GM21423 (cell line): ENCODE data around the gene ACTR6.
"Not testable (repeated sequence)": the region's sequence is repeated elsewhere in the genome, so short reads cannot be mapped to it uniquely, and the experiment has no call there.

Experiments
- ATAC-seq: cut with Tn5 transposase; IDR thresholded peaks from one replicate; pipeline ENCODE4 v1.9.1; 2021; ENCODE audit warnings: mild to moderate bottlenecking, moderate library complexity; ENCODE audit not compliant: unreplicated experiment

Gene ACTR6

GRCh38 chr12:100200463-100201181 is at the start of gene ACTR6:
TSS of gene ACTR6 (plus strand) at chr12:100200815. CDS start at chr12:100200852, 37 bp downstream.
- ATAC-seq = peak; percentile 91

GRCh38 chr12:100151769-100152168 is 48.8 kb upstream of the ACTR6 start:
- ATAC-seq = no peak

GRCh38 chr12:100153131-100153530 is 47.5 kb upstream of the ACTR6 start:
- no peak for ATAC-seq

- no peak for ATAC-seq
Observed at GRCh38 chr12:100154474-100155247, 46.0 kb upstream of the ACTR6 start.

- no peak for ATAC-seq
Observed at GRCh38 chr12:100156731-100157426, 43.7 kb upstream of the ACTR6 start.

- no peak for ATAC-seq
Observed at GRCh38 chr12:100157427-100157821, 43.2 kb upstream of the ACTR6 start.

GRCh38 chr12:100158535-100158934 is 42.1 kb upstream of the ACTR6 start:
- no peak for ATAC-seq

GRCh38 chr12:100159391-100160104 is 41.1 kb upstream of the ACTR6 start:
- ATAC-seq = no peak

- ATAC-seq = peak; percentile 100
Observed at GRCh38 chr12:100163416-100164152, 37.0 kb upstream of the ACTR6 start.

GRCh38 chr12:100164153-100164704 is 36.4 kb upstream of the ACTR6 start:
- ATAC-seq = peak; percentile 9

GRCh38 chr12:100165356-100165755 is 35.3 kb upstream of the ACTR6 start:
- ATAC-seq = no peak

- ATAC-seq = no peak
Observed at GRCh38 chr12:100166232-100166631, 34.4 kb upstream of the ACTR6 start.

- no peak for ATAC-seq
Observed at GRCh38 chr12:100168562-100168961, 32.1 kb upstream of the ACTR6 start.

GRCh38 chr12:100169345-100169744 is 31.3 kb upstream of the ACTR6 start:
- no peak for ATAC-seq

GRCh38 chr12:100170313-100170858 is 30.2 kb upstream of the ACTR6 start:
- ATAC-seq = no peak

- no peak for ATAC-seq
Observed at GRCh38 chr12:100171248-100171647, 29.4 kb upstream of the ACTR6 start.

GRCh38 chr12:100173111-100173510 is 27.5 kb upstream of the ACTR6 start:
- no peak for ATAC-seq

- no peak for ATAC-seq
Observed at GRCh38 chr12:100174495-100174894, 26.1 kb upstream of the ACTR6 start.

GRCh38 chr12:100176493-100176892 is 24.1 kb upstream of the ACTR6 start:
- ATAC-seq = not testable (repeated sequence)

GRCh38 chr12:100179252-100179651 is 21.4 kb upstream of the ACTR6 start:
- ATAC-seq = no peak
